Retinal pigment epithelial cell (primary cell): ENCODE results near the gene CPT2.

Experiments
- DNase-seq: peaks from one replicate; pipeline ENCODE4 v3.0.0-alpha.2; 2010; ENCODE audit warnings: low read depth
- H3K4me3 ChIP-seq: 2 replicates; pipeline ENCODE4 v1.5.1; 2011; ENCODE audit warnings: mild to moderate bottlenecking, low read length, control low read depth, moderate library complexity
- TF ChIP-seq, protein P1 (sequence below): conservative IDR thresholded peaks from 2 replicates; pipeline ENCODE4 v1.5.1; 2011; ENCODE audit warnings: low read depth, low read length, control low read depth, inconsistent platforms

Gene CPT2

DNA sequence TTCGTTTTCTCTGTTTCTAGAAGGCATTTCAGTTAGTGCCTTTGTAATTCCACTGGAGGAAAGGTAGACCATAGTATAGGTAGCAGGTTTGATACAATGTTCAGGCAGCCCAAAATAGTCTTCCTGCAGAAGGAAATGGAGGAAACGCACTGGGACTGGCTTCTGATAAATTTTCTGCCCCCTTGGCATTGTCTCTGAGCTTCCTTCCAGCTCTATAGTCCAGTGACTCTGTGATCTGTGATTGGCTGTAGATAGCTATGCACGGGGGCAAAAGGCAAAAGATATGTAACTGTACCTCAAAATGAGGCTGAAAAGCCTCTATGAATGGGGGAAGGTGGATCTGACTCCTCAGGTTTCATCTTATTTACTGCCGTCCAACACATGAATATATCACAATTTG, 47.5 kb downstream of the CPT2 start:
- H3K4me3 ChIP-seq, result no peak overlapping the region
- TF ChIP-seq, protein P1, sequence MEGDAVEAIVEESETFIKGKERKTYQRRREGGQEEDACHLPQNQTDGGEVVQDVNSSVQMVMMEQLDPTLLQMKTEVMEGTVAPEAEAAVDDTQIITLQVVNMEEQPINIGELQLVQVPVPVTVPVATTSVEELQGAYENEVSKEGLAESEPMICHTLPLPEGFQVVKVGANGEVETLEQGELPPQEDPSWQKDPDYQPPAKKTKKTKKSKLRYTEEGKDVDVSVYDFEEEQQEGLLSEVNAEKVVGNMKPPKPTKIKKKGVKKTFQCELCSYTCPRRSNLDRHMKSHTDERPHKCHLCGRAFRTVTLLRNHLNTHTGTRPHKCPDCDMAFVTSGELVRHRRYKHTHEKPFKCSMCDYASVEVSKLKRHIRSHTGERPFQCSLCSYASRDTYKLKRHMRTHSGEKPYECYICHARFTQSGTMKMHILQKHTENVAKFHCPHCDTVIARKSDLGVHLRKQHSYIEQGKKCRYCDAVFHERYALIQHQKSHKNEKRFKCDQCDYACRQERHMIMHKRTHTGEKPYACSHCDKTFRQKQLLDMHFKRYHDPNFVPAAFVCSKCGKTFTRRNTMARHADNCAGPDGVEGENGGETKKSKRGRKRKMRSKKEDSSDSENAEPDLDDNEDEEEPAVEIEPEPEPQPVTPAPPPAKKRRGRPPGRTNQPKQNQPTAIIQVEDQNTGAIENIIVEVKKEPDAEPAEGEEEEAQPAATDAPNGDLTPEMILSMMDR, result no peak
- no peak for DNase-seq

DNA sequence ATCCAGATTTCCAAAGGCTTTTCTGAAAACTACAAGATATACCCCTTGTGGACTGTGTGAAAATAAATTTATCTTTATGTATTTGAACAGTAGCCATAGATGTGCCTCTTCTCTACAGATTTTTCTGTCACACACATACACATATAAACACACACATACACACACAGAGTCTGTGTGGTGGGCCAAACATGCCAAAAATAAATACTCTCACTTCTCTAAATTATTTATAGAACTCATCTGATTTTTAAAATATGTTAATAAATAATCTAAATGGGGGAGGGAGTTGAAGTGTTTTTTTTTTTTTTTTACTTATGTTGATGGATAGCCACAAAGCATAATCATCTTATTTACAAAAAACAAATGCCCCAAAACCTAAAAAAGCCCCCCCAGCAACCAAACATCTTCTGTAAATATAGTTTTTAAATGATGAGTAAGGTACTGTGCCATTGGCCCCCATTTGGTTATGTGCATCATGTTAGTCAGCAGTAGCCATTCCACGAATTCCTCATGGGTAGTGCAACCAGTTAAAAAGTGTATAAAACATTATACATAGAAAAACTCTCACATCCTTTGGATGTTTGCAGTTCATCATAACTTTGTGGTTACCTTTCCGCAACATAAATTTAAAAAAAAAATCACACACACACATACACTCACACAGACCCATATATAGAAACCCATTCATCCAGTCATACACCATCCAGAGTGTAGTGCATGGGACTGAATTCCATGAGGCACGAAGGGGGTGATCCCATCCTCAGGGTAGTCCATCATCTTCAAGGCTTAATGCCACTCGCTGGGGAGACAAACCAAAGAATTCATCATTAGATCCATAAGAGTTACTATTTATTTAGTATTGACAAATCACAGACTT, 49.9 kb downstream of the CPT2 start:
- no peak overlapping the region for H3K4me3 ChIP-seq
- no peak for DNase-seq
- TF ChIP-seq, protein P1, result no peak

DNA sequence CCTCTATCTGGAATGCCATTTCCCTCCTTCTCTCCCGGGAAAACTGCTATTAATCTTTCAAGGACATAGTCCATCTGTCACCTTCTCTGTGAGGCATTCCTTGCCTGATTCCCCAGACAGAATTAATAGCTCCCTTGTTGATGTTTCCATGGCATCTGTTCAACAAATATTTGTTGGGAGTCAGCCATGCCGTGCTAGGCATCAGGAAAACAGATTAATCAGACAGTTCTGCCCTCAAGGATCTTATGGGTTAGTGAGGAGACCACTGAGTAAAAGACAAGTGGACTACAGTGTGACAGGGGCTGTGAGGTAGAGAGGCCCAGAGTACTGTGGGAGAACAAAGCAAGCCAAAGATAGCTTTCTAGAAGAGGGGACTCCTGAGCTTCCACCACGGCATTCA, 53.1 kb downstream of the CPT2 start:
- TF ChIP-seq, protein P1, result no peak
- no peak overlapping the region for H3K4me3 ChIP-seq
- no peak for DNase-seq

DNA sequence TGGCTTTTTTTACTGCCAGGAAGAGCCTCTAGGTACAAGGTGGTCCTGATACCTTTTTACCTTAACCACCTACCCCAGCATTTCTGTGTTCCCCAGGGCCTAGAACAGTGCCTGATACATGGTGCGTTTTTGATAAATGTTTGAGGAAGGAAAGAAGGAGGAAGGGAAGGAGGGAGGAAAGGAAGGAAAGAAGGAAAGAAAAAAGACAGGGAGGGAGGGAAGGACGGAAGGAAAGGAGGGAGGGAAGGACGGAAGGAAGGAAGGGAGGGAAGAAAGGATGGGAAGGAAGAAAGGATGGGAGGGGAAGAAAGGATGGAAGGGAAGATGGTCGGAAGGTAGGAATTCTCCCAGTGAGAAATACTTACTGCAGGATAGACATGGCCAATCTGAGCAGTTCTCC, 53.7 kb downstream of the CPT2 start:
- no peak for DNase-seq
- TF ChIP-seq, protein P1, result no peak

DNA sequence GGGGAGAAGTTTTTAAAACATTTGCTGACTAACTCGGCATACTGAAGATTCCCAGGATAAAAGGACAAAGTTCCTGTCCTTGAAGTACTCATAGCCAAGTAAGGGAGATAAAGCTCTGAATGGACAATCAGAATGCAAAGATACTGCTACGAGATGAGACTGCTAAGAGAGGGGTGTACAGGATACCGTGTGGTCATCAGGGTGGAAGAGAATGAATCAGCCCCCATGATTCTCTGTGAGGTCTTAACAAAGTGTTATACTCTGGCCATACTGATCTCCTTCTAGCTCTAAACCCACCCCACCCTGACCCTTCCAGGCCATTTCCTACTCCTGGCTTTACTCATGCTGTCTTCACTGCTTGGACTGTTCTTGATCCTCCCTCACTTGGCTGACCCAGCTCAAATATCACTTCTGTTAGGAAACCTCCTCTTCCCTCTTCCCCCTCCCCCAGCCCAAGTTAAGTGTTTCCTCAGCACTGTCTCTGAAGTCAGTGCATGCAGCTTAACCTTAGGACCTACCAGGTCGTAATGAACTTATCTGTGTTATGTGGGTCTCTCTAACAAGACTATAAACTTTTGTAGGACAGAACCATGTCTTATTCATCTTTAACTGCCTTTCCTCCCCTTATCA, 57.5 kb downstream of the CPT2 start:
- no peak overlapping the region for H3K4me3 ChIP-seq
- TF ChIP-seq, protein P1, result no peak
- no peak for DNase-seq

More for the DNA sequence above, 53.7 kb downstream of the CPT2 start:
- no peak overlapping the region for H3K4me3 ChIP-seq

DNA sequence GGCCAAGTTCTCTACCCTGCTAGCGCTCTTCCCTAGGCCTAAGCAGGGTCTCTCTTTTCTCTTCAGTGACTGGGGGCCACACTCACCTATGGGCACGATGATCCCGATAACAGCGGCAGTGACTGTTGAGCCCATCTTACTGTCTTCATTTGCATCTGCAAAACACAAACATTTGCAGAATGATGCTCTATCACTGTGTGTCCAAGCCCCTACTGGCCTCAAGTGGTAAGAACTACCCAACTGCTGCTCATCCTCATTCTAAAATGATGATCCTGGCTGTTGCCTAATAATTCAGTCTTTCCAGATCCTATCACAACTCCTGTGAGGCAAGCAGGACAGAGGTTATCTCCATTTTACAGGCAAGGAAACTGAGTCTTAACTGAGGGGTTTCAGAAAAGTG, 58.4 kb downstream of the CPT2 start:
- no peak overlapping the region for H3K4me3 ChIP-seq
- TF ChIP-seq, protein P1, result no peak
- no peak for DNase-seq
